ENCODE measurements around the gene POLR3B. TPM values are rescaled to one million over a fixed set of nuclear protein-coding genes. Genes with fewer than 3 reads are reported as not detected.
"Not testable (repeated sequence)": the region's sequence is repeated elsewhere in the genome, so short reads cannot be mapped to it uniquely, and the experiment has no call there.

The POLR3B gene
- polyA plus RNA-seq, 1 donor (not counting 4 experiments of a cell fraction or from before 2014, with no cell fraction given), result 13.9 TPM

DNA sequence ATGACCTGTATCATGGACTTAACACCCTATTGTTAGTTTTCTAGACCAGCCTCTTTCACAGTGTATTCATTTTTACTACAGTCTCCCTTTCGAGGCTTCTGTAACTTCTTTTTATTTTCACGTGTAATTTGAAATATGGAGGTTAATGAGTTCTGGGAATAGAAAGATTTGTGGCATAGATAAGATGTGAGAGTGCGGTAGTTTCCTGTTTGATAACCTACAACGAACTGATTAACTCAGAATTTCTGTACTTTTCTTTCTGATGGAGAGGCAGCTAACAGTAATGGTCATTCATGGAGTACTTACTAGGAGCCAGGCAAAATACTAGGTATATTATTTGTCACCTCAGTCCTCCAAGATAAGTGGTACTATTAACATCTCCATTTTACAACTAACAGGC lies 21.2 kb downstream of the POLR3B start:
- Histone ChIP-seq H3K4me1 (ENCODE audit: control insufficient read depth, extremely low read depth, insufficient read depth, low read length) (no peaks in the 10 kb centered on the region), H3K9ac (ENCODE audit: control insufficient read depth, extremely low read depth, insufficient read depth, low read length) (no peak overlapping the region), H3K9me1 (ENCODE audit: control insufficient read depth, extremely low read depth, insufficient read depth, low read length) (no peaks in the 10 kb centered on the region), H2AFZ (ENCODE audit: control insufficient read depth, low read length) (no peak overlapping the region), H3K4me3 (ENCODE audit: control insufficient read depth in 2 of 3, extremely low read depth in 1 of 3, insufficient read depth in 2 of 3, low read depth in 1 of 3, low read length in 3 of 3) (no peak overlapping the region), H4K20me1 (ENCODE audit: control insufficient read depth, extremely low read depth, insufficient read depth, low read length) (no peaks in the 10 kb centered on the region), H3K79me2 (ENCODE audit: control insufficient read depth, insufficient read depth, low read length) (no peaks in the 10 kb centered on the region), H3K4me2 (ENCODE audit: control insufficient read depth, extremely low read depth, insufficient read depth, low read depth, low read length) (no peak overlapping the region), H3K36me3 (ENCODE audit: control insufficient read depth in 2 of 2, extremely low read depth in 1 of 2, insufficient read depth in 2 of 2, low read length in 2 of 2) (peaks cover 4 to 8% of the 10 kb centered on the region in 2 experiments), H3K27me3 (ENCODE audit: control insufficient read depth, extremely low read depth, insufficient read depth, low read length) (no peaks in the 10 kb centered on the region), H3K9me3 (ENCODE audit: control insufficient read depth, low read depth, low read length) (no peaks in the 10 kb centered on the region), H3K27ac (ENCODE audit: control insufficient read depth, insufficient read depth, low read length) (no peak overlapping the region)
- DNase-seq (ENCODE audit: low read depth, low spot score) (no peak), FAIRE-seq (no peak)
- TF ChIP-seq EZH2 (IDR thresholded peaks at IDR 0.05; ENCODE audit: low read length), result no peak
- TF ChIP-seq, protein P1, sequence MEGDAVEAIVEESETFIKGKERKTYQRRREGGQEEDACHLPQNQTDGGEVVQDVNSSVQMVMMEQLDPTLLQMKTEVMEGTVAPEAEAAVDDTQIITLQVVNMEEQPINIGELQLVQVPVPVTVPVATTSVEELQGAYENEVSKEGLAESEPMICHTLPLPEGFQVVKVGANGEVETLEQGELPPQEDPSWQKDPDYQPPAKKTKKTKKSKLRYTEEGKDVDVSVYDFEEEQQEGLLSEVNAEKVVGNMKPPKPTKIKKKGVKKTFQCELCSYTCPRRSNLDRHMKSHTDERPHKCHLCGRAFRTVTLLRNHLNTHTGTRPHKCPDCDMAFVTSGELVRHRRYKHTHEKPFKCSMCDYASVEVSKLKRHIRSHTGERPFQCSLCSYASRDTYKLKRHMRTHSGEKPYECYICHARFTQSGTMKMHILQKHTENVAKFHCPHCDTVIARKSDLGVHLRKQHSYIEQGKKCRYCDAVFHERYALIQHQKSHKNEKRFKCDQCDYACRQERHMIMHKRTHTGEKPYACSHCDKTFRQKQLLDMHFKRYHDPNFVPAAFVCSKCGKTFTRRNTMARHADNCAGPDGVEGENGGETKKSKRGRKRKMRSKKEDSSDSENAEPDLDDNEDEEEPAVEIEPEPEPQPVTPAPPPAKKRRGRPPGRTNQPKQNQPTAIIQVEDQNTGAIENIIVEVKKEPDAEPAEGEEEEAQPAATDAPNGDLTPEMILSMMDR (optimal IDR thresholded peaks at IDR 0.05 in 1 of 3, IDR thresholded peaks at IDR 0.05 in 1 of 3, conservative IDR thresholded peaks at IDR 0.05 in 1 of 3; ENCODE audit: extremely low read depth in 1 of 3, insufficient read depth in 2 of 3, low read length in 3 of 3), result no peak
- dilution Hi-C loops (cut with MboI; ENCODE audit: extremely low pct_ligation_motif_present, low sequenced_read_pairs), result no loop called here

GRCh38 chr12:106380954-106381353 lies 23.4 kb downstream of the POLR3B start:
- Histone ChIP-seq H3K36me3 (ENCODE audit: control insufficient read depth in 2 of 2, extremely low read depth in 1 of 2, insufficient read depth in 2 of 2, low read length in 2 of 2) (peaks cover 4 to 6% of the 10 kb centered on the region in 2 experiments), H3K9me3 (ENCODE audit: control insufficient read depth, low read depth, low read length) (no peaks in the 10 kb centered on the region), H3K4me2 (ENCODE audit: control insufficient read depth, extremely low read depth, insufficient read depth, low read depth, low read length) (no peak overlapping the region), H3K4me1 (ENCODE audit: control insufficient read depth, extremely low read depth, insufficient read depth, low read length) (no peaks in the 10 kb centered on the region), H3K4me3 (ENCODE audit: control insufficient read depth in 2 of 3, extremely low read depth in 1 of 3, insufficient read depth in 2 of 3, low read depth in 1 of 3, low read length in 3 of 3) (no peak overlapping the region), H3K9ac (ENCODE audit: control insufficient read depth, extremely low read depth, insufficient read depth, low read length) (no peak overlapping the region), H3K79me2 (ENCODE audit: control insufficient read depth, insufficient read depth, low read length) (no peaks in the 10 kb centered on the region), H3K9me1 (ENCODE audit: control insufficient read depth, extremely low read depth, insufficient read depth, low read length) (no peaks in the 10 kb centered on the region), H4K20me1 (ENCODE audit: control insufficient read depth, extremely low read depth, insufficient read depth, low read length) (no peaks in the 10 kb centered on the region), H3K27ac (ENCODE audit: control insufficient read depth, insufficient read depth, low read length) (no peak overlapping the region), H2AFZ (ENCODE audit: control insufficient read depth, low read length) (no peak overlapping the region), H3K27me3 (ENCODE audit: control insufficient read depth, extremely low read depth, insufficient read depth, low read length) (no peaks in the 10 kb centered on the region)
- dilution Hi-C loops (cut with MboI; ENCODE audit: extremely low pct_ligation_motif_present, low sequenced_read_pairs), result no loop called here
- DNase-seq (ENCODE audit: low read depth, low spot score) (no peak), FAIRE-seq (no peak)
- TF ChIP-seq, protein P1 (optimal IDR thresholded peaks at IDR 0.05 in 1 of 3, IDR thresholded peaks at IDR 0.05 in 1 of 3, conservative IDR thresholded peaks at IDR 0.05 in 1 of 3; ENCODE audit: extremely low read depth in 1 of 3, insufficient read depth in 2 of 3, low read length in 3 of 3), result no peak
- TF ChIP-seq EZH2 (IDR thresholded peaks at IDR 0.05; ENCODE audit: low read length), result no peak

- H3K27me3 ChIP-seq (ENCODE audit: control insufficient read depth, extremely low read depth, insufficient read depth, low read length); FAIRE-seq; H3K9ac ChIP-seq (ENCODE audit: control insufficient read depth, extremely low read depth, insufficient read depth, low read length); H4K20me1 ChIP-seq (ENCODE audit: control insufficient read depth, extremely low read depth, insufficient read depth, low read length); DNase-seq (ENCODE audit: low read depth, low spot score); H3K36me3 ChIP-seq (ENCODE audit: control insufficient read depth in 2 of 2, extremely low read depth in 1 of 2, insufficient read depth in 2 of 2, low read length in 2 of 2); H3K4me2 ChIP-seq (ENCODE audit: control insufficient read depth, extremely low read depth, insufficient read depth, low read depth, low read length); H3K4me1 ChIP-seq (ENCODE audit: control insufficient read depth, extremely low read depth, insufficient read depth, low read length); H2AFZ ChIP-seq (ENCODE audit: control insufficient read depth, low read length); H3K4me3 ChIP-seq (ENCODE audit: control insufficient read depth in 2 of 3, extremely low read depth in 1 of 3, insufficient read depth in 2 of 3, low read depth in 1 of 3, low read length in 3 of 3); H3K79me2 ChIP-seq (ENCODE audit: control insufficient read depth, insufficient read depth, low read length); H3K9me3 ChIP-seq (ENCODE audit: control insufficient read depth, low read depth, low read length); dilution Hi-C loops (cut with MboI; ENCODE audit: extremely low pct_ligation_motif_present, low sequenced_read_pairs); H3K9me1 ChIP-seq (ENCODE audit: control insufficient read depth, extremely low read depth, insufficient read depth, low read length); H3K27ac ChIP-seq (ENCODE audit: control insufficient read depth, insufficient read depth, low read length): not testable (repeated sequence)
These were observed 24.3 kb downstream of the POLR3B start for GRCh38 chr12:106381866-106382265.

Data from keratinocyte (primary cell).